KBM-7 (cell line): ENCODE data around the gene ZNF211.

ENCODE experiments used
- DNase-seq: peaks from one replicate; pipeline ENCODE4 v3.0.0-alpha.2; 2015
- in situ Hi-C: fragments of 300-500 bp; cut with MboI; formaldehyde crosslinking; loops from 2 replicates; pipeline ENCODE4 v1.14.3; 2020; ENCODE audit warnings: low sequenced_read_pairs, low pct_unique_long_range_greater_than_20kb, mixed read lengths

The ZNF211 gene

GRCh38 chr19:57651654-57651996 is 18.7 kb downstream of the ZNF211 start:
- no peak for DNase-seq
- in situ Hi-C loops = no loop called here

DNA sequence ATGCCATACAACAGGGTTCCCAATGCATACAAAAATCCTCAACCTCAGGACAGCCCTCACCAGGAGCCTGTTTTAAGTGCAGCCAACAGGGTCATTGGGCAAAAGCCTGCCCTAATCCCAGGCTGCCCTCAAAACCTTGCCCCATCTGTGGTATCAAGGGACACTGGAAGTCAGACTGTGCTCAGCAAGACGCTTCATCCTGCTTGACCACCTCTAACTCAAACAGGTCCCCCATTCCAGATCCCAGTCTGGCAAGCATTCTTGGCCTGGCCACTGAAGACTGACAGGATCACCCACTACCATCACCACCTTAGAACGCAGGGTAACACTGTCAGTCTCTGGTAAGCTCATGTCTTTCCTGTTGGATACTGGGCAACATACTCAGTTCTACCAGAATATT is 20.7 kb downstream of the ZNF211 start:
- no peak for DNase-seq
- in situ Hi-C loops = no loop called here

DNA sequence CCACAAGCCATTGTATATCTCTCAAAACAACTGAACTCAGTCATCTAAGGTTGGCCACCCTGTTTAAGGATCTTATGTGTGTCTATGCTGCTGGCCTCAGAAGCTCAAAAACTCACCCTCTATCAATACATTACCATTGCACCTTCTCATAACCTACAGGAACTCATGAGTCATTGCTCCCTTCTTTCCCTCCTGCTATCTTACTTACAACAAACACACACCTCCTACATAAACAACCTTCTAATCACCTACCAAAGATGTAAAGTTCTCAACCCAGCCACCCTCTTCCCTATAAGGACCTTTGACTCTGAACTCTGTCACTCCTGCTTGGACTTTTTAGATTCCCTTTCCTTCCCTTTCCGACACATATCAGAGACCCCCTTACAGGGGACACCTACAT is 22.5 kb downstream of the ZNF211 start:
- DNase-seq = no peak
- in situ Hi-C loops = no loop called here

GRCh38 chr19:57656346-57656745 is 23.4 kb downstream of the ZNF211 start:
- in situ Hi-C loops = no loop called here

GRCh38 chr19:57664269-57665127 is 31.5 kb downstream of the ZNF211 start:
- no peak for DNase-seq
- in situ Hi-C loops = no loop called here

More at GRCh38 chr19:57656346-57656745, 23.4 kb downstream of the ZNF211 start:
- no peak for DNase-seq

DNA sequence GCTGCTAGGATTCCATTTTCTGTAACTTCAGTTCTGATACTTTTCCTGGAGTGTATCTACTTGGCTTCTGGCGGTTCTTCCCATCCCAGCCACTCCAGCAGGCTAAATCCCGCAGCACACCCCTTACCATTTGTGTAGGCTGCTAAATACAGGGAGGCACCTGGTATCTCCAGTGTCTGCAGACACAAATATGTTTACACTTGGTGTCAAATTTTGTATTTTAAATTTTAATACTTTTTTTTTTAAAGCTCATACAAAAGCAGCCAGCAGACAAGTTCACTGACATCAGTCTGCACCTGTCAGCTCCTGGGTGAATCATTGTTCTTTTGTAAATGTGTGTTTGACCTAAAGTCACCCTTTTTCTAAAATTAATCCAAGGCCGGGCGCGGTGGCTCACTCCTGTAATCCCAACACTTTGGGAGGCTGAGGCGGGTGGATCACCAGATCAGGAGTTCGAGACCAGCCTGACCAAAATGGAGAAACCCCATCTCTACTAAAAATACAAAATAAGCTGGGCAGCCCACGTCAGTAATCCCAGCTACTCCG is 32.4 kb downstream of the ZNF211 start:
- no peak for DNase-seq
- in situ Hi-C loops = no loop called here

- no peak for DNase-seq
- in situ Hi-C loops = no loop called here
Measured at GRCh38 chr19:57667228-57667627, 34.3 kb downstream of the ZNF211 start.

DNA sequence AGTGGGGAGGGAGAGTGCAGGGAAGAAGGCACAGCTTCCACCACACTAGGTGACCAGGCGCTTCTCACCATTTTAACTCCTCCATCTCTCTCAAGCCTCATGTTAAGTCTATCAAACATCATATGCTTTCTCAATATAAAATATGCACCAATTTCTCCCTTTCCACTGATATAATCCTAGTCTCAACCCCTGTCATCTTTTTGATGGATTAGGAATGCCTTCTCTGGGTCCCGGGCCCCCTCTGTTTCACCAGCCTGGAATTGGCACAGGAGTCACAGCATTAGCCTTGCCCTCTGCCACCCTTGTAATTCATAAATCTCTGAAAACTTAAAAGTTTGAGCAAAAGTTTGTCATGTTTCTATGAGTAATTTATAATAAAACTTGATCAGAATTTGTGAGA is 35.7 kb downstream of the ZNF211 start, which contains the start of gene ZSCAN4:
Gene ZSCAN4 (plus strand): TSS at position 301 of the 400 bp plus-strand sequence. CDS start 7,211 bp downstream, outside the sequence.
- no peak for DNase-seq
- in situ Hi-C loops = no loop called here

GRCh38 chr19:57671124-57671895 is 38.3 kb downstream of the ZNF211 start:
- in situ Hi-C loops = no loop called here
- DNase-seq = no peak

DNA sequence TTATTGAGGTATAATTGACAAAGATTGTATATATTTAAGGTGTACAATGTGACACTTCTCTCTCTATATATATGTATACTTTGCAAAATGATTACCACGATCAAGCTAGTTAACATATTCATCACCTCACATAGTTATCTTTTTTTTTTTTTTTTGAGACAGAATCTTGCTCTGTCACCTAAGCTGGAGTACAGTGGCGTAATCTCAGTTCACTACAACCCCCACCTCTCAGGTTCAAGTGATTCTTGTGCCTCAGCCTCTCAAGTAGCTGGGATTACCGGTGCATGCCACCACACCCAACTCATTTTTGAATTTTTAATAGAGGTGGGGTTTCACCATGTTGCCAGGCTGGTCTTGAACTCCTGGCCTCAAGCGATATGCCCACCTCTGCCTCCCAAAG is 39.5 kb downstream of the ZNF211 start:
- DNase-seq = no peak
- in situ Hi-C loops = no loop called here

DNA sequence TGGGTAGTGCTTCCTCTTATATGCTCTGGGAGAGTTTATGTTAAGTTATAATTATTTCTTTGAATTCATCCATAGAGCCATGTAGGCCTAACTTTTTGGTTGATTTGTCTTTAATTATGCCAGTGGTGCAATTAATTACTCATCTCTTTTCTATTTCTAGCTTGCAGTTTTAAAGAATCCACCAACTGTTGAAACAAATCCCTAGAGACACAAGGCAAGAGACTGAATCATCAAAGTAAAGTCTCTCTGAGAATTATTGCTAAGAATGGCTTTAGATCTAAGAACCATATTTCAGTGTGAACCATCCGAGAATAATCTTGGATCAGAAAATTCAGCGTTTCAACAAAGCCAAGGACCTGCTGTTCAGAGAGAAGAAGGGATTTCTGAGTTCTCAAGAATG is 42.9 kb downstream of the ZNF211 start:
- DNase-seq = no peak
- in situ Hi-C loops = no loop called here

- no peak for DNase-seq
- in situ Hi-C loops = no loop called here
Measured at GRCh38 chr19:57682226-57682766, 49.3 kb downstream of the ZNF211 start.

DNA sequence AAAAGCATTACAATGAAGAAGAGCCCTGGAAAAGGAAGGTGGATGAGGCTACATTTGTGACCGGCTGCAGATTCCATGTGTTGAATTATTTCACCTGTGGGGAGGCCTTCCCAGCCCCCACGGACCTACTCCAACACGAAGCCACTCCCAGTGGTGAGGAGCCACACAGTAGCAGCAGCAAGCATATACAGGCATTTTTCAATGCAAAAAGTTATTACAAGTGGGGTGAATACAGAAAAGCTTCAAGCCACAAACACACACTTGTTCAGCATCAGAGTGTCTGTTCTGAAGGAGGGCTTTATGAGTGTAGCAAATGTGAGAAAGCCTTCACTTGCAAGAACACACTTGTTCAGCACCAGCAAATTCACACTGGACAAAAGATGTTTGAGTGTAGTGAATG is 53.8 kb downstream of the ZNF211 start:
- no peak for DNase-seq
- in situ Hi-C loops = no loop called here

- in situ Hi-C loops = no loop called here
- DNase-seq = peak; percentile 11
Measured at GRCh38 chr19:57687363-57688010, 54.5 kb downstream of the ZNF211 start.

- peak; percentile 11 for DNase-seq
- in situ Hi-C loops = no loop called here
Measured at GRCh38 chr19:57688011-57688763, 55.2 kb downstream of the ZNF211 start.

DNA sequence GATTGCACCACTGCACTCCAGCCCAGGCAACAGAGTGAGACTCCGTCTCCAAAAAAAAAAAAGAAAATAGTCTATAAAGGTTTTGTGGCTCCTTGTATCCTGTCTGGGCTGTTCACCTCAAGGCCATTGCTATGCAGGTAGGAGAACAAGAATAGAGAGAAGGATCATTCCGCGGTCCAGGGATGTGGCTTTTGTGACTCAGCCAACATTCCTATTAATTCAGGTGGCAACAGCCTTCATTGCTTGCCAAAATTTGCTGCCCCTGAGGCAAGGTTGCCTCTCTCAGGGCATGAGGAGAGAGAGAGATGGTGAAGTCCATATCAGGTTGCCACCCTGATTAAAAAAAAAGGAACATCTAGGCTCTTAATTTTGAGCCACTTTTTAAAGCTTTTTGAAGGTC is 56.8 kb downstream of the ZNF211 start:
- in situ Hi-C loops = no loop called here
- no peak for DNase-seq
